ENCODE data around the gene PLAAT2. TPM values are rescaled to one million over a fixed set of nuclear protein-coding genes. Genes with fewer than 3 reads are reported as not detected.

PLAAT2 gene
- total RNA-seq, 1 experiment from 2014 or later: 0.52 TPM

DNA sequence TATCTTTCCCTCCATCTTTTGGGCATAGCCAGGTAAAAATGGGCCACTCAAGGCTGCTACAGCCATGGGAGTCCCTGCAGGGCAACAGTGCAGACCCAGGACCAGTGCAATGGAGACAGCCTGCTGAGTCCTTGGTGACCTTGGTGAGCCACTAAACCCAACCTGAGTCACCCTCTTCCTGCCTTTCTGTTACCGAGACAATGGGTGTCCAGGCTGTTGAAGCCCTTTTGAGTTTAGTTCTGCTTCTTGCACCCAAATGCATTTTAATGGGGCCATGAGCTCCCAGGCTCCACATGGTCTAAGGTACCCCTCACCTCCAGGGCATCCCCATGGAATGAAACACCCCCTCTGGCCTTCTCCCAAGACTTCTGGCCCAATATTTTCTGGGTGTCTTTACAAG lies 27.4 kb downstream of the PLAAT2 start:
- no peaks in the 10 kb centered on the region for H3K9me3 ChIP-seq (ENCODE audit: control insufficient read depth, low read depth, low read length)
- H2AK5ac ChIP-seq (ENCODE audit: insufficient read length, low read length): no peak overlapping the region
- H3K4me3 Mint-ChIP-seq: no peak overlapping the region
- H3K36me3 Mint-ChIP-seq (ENCODE audit: insufficient read depth in 1 of 3, low read depth in 3 of 3): peaks cover 0 to 6% (median 0%) of the 10 kb centered on the region in 3 experiments; a peak in 2 of 7 replicates
- no peak overlapping the region for H2BK5ac ChIP-seq (ENCODE audit: insufficient read length, low read length)
- TF ChIP-seq, protein P1, sequence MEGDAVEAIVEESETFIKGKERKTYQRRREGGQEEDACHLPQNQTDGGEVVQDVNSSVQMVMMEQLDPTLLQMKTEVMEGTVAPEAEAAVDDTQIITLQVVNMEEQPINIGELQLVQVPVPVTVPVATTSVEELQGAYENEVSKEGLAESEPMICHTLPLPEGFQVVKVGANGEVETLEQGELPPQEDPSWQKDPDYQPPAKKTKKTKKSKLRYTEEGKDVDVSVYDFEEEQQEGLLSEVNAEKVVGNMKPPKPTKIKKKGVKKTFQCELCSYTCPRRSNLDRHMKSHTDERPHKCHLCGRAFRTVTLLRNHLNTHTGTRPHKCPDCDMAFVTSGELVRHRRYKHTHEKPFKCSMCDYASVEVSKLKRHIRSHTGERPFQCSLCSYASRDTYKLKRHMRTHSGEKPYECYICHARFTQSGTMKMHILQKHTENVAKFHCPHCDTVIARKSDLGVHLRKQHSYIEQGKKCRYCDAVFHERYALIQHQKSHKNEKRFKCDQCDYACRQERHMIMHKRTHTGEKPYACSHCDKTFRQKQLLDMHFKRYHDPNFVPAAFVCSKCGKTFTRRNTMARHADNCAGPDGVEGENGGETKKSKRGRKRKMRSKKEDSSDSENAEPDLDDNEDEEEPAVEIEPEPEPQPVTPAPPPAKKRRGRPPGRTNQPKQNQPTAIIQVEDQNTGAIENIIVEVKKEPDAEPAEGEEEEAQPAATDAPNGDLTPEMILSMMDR (conservative IDR thresholded peaks at IDR 0.05): no peak
- no peak overlapping the region for H2AFZ ChIP-seq (ENCODE audit: low read length)
- H3T11ph ChIP-seq (ENCODE audit: low read length): no peak overlapping the region
- no peak overlapping the region for H3K56ac ChIP-seq (ENCODE audit: insufficient read length, low read depth, low read length)
- H4K91ac ChIP-seq (ENCODE audit: insufficient read length, low read depth, low read length): no peak overlapping the region
- H4K20me1 ChIP-seq (ENCODE audit: control insufficient read depth, insufficient read depth, insufficient read length): no peaks in the 10 kb centered on the region
- H3K9me3 Mint-ChIP-seq: peaks cover 7 to 11% of the 10 kb centered on the region in 2 experiments
- H3K9ac ChIP-seq (ENCODE audit: extremely low read depth, insufficient read length, low read length): no peak overlapping the region
- H3K23me2 ChIP-seq (ENCODE audit: insufficient read length, low read depth, low read length, poor library complexity, severe bottlenecking): no peaks in the 10 kb centered on the region
- H3K4me2 ChIP-seq (ENCODE audit: insufficient read depth, insufficient read length, low read length): no peak overlapping the region
- H3K27me3 Mint-ChIP-seq (ENCODE audit: low read depth): no peaks in the 10 kb centered on the region; the same call in 1 of the 2 replicates
- H2BK12ac ChIP-seq (ENCODE audit: insufficient read length, low read depth, low read length): no peak overlapping the region
- H4K8ac ChIP-seq (replicated peaks; ENCODE audit: insufficient read length, low read depth, low read length): no peak overlapping the region
- no peak overlapping the region for H3K18ac ChIP-seq (ENCODE audit: insufficient read length, low read depth, low read length)
- WGBS (ENCODE audit: extremely low coverage, insufficient read length, low lambda C conversion rate): no CpG with 5 or more reads among the region's 1 CpG
- H3K14ac ChIP-seq (ENCODE audit: insufficient read depth, low read length): no peak overlapping the region; the same call in 1 of the 2 replicates
- 0 out of 2 replicates have a peak, but pooled peaks cover 2% of the 10 kb centered on the region for H3K27me3 ChIP-seq (ENCODE audit: insufficient read depth, low read length)
- H2BK120ac ChIP-seq (ENCODE audit: low read depth, low read length, poor library complexity, severe bottlenecking): no peak overlapping the region
- no peak for DNase-seq
- no peak overlapping the region for H3K27ac ChIP-seq (ENCODE audit: insufficient read length, low read depth, low read length)
- H3K27ac Mint-ChIP-seq: no peak overlapping the region
- no peak overlapping the region for H3K4ac ChIP-seq (ENCODE audit: low read depth, low read length)
- H3K79me1 ChIP-seq (ENCODE audit: insufficient read depth, low read depth, low read length, poor library complexity, severe bottlenecking): no peaks in the 10 kb centered on the region
- H2BK20ac ChIP-seq (ENCODE audit: low read depth, low read length, poor library complexity, severe bottlenecking): no peak overlapping the region
- no peak overlapping the region for H4K5ac ChIP-seq (ENCODE audit: insufficient read length, low read depth, low read length)
- no peaks in the 10 kb centered on the region for H3K79me2 ChIP-seq (ENCODE audit: insufficient read depth, low read length)
- H3K4me1 Mint-ChIP-seq: peaks cover 46 to 50% of the 10 kb centered on the region in 2 experiments
- H2BK15ac ChIP-seq (ENCODE audit: low read depth, low read length): no peak overlapping the region
- H3K23ac ChIP-seq (ENCODE audit: insufficient read length, low read depth, low read length): no peak overlapping the region
- H3K4me1 ChIP-seq (ENCODE audit: insufficient read depth, low read length): peaks cover 6% of the 10 kb centered on the region; the same call in 1 of the 2 replicates
